WERI-Rb-1 (cell line): ENCODE measurements around the gene CACNB2.

ENCODE experiments used
- DNase-seq: peaks from one replicate; pipeline ENCODE4 v3.0.0-alpha.2; 2020
- H3K27ac ChIP-seq: fragments of 250-450 bp; sonication (Bioruptor Pico); 2 replicates; pipeline ENCODE4 v1.5.1; 2020; ENCODE audit warnings: mild to moderate bottlenecking, moderate library complexity
- H3K27me3 ChIP-seq: fragments of 250-450 bp; sonication (Bioruptor Pico); 2 replicates; pipeline ENCODE4 v1.5.1; 2021; ENCODE audit warnings: mild to moderate bottlenecking, low read depth, moderate library complexity; ENCODE audit not compliant: insufficient read depth, severe bottlenecking
- H3K36me3 ChIP-seq: fragments of 250-450 bp; sonication (Bioruptor Pico); 2 replicates; pipeline ENCODE4 v1.5.1; 2020; ENCODE audit warnings: mild to moderate bottlenecking, moderate library complexity
- H3K4me3 ChIP-seq: 2 replicates; pipeline ENCODE4 v1.5.1; 2011; ENCODE audit warnings: low read depth, mild to moderate bottlenecking, control low read depth, low read length
- H3K9me3 ChIP-seq: fragments of 250-450 bp; sonication (Bioruptor Pico); 2 replicates; pipeline ENCODE4 v1.5.1; 2021; ENCODE audit warnings: mild to moderate bottlenecking, moderate library complexity; ENCODE audit not compliant: severe bottlenecking
- CTCF ChIP-seq: IDR thresholded peaks from 2 replicates; pipeline ENCODE4 v1.5.1; 2011; ENCODE audit warnings: low read depth, mild to moderate bottlenecking, control low read depth, inconsistent platforms, low read length

Gene CACNB2

GRCh38 chr10:18381679-18382078 is 241.5 kb downstream of the CACNB2 start:
- Histone ChIP-seq H3K36me3 (no peaks in the 10 kb centered on the region), H3K4me3 (no peak overlapping the region), H3K27ac (no peak overlapping the region), H3K9me3 (no peaks in the 10 kb centered on the region), H3K27me3 (no peaks in the 10 kb centered on the region)
- TF ChIP-seq CTCF: no peak
- no peak for DNase-seq

- TF ChIP-seq CTCF: no peak
- Histone ChIP-seq H3K9me3 (no peaks in the 10 kb centered on the region), H3K27ac (peak overlapping the region; percentile 44), H3K27me3 (no peaks in the 10 kb centered on the region), H3K4me3 (no peak overlapping the region), H3K36me3 (no peaks in the 10 kb centered on the region)
- peak; percentile 58 for DNase-seq
These were observed 257.7 kb downstream of the CACNB2 start for GRCh38 chr10:18397906-18398305.

DNA sequence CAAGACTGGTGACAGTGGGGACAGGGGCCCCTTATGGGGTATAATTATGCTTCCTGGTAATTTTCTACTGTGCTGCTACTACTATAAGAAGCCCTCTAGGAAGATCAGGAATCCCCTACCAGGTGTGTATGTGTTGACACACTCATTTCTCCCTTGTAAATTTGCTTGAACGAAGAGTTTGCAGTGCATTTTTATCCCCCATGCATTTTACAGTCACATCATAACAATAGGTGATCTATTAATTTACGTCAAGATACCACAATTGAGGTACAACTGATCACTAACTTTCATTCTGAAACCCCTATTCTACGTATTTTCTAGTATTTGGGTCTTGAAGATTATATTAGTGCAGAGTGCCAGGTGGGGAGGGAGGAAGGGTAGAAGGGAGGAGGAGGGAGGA is 258.9 kb downstream of the CACNB2 start:
- DNase-seq: no peak
- Histone ChIP-seq H3K27me3 (no peaks in the 10 kb centered on the region), H3K36me3 (no peaks in the 10 kb centered on the region), H3K27ac (peak overlapping the region; percentile 44; the same call in 1 of the 2 replicates), H3K9me3 (no peaks in the 10 kb centered on the region), H3K4me3 (no peak overlapping the region)
- no peak for TF ChIP-seq CTCF

GRCh38 chr10:18400201-18400905 is 260.1 kb downstream of the CACNB2 start:
- Histone ChIP-seq H3K9me3 (no peaks in the 10 kb centered on the region), H3K27ac (peak overlapping the region; percentile 64), H3K4me3 (peak overlapping the region; percentile 61), H3K27me3 (no peaks in the 10 kb centered on the region), H3K36me3 (no peaks in the 10 kb centered on the region)
- TF ChIP-seq CTCF: no peak
- DNase-seq: peak; percentile 61

- Histone ChIP-seq H3K27me3 (no peaks in the 10 kb centered on the region), H3K4me3 (peak overlapping the region; percentile 61), H3K9me3 (no peaks in the 10 kb centered on the region), H3K36me3 (no peaks in the 10 kb centered on the region), H3K27ac (peak overlapping the region; percentile 64)
- no peak for TF ChIP-seq CTCF
- peak; percentile 29 for DNase-seq
These were observed 260.7 kb downstream of the CACNB2 start for GRCh38 chr10:18400906-18401245.
